K562 (cell line): ENCODE data around the gene LAPTM5. TPM values are rescaled to one million over a fixed set of nuclear protein-coding genes. Genes with fewer than 3 reads are reported as not detected.

Experiments
- ATAC-seq: fragments of 200-7000 bp; cut with Tn5 transposase; 3 replicates; pipeline ENCODE4 v1.9.1; 2020; ENCODE audit warnings: moderate library complexity
- BruUV-seq: library from RNA; stranded (reverse); fragments of 400-500 nt; replicated peaks from 2 replicates; lab custom pipeline; 2021; lab: Mats Ljungman, UMichigan
- CTCF ChIA-PET: fragments of 300-600 bp; formaldehyde crosslinking; extraction: SDS; loops from one replicate; lab custom pipeline; 2021; ENCODE audit warnings: low intra/inter-chr PET ratio; lab: Yijun Ruan, JAX
- POLR2A ChIA-PET: fragments of 300-600, 350-650 bp; sonication (Branson Sonifier 250); formaldehyde crosslinking; extraction: SDS; loops from one replicate; lab custom pipeline; 2021; ENCODE audit warnings: antibody characterized with exemption, inconsistent platforms; lab: Yijun Ruan, JAX
- DNase-seq, 4 experiments: peaks; one replicate each; pipeline versions ENCODE4 v3.0.0 to v3.0.0-alpha.2; 2011 to 2018; ENCODE audit warnings: low spot score in 3 of 4, mixed read lengths in 3 of 4; ENCODE audit errors: extremely low read depth in 1 of 4
- FAIRE-seq: peaks from 2 replicates; lab custom pipeline; 2011; peaks lifted over from hg19 to GRCh38; lab: Jason Lieb, UNC
- H2AFZ ChIP-seq: 2 replicates; pipeline ENCODE4 v1.6.0; 2011; ENCODE audit warnings: low read depth, low read length, control low read depth, inconsistent platforms
- H3K27ac ChIP-seq: fragments of 200-600 bp; 3 replicates; pipeline ENCODE4 v1.8.0; 2011; ENCODE audit warnings: low read depth, mild to moderate bottlenecking, control low read depth, inconsistent platforms, low read length, moderate library complexity, mixed read lengths; ENCODE audit errors: extremely low read depth
- H3K27me3 ChIP-seq, 2 experiments: fragments of 300-600 bp in 1 of 2; 2 replicates in 1 of 2; 3 replicates in 1 of 2; pipeline versions ENCODE4 v1.6.0 to v1.8.0; 2011; ENCODE audit warnings: inconsistent platforms in 2 of 2, low read length in 2 of 2, mild to moderate bottlenecking in 1 of 2, mixed read lengths in 1 of 2, moderate library complexity in 1 of 2; ENCODE audit not compliant: control insufficient read depth in 2 of 2, insufficient read depth in 2 of 2
- H3K36me3 ChIP-seq: fragments of 300-600 bp; 3 replicates; pipeline ENCODE4 v1.8.0; 2011; ENCODE audit warnings: mild to moderate bottlenecking, low read length, inconsistent platforms; ENCODE audit not compliant: control insufficient read depth, insufficient read depth
- H3K4me1 ChIP-seq, 2 experiments: fragments of 200-600 bp in 1 of 2; replicated peaks in 1 of 2; 2 replicates in 1 of 2; 3 replicates in 1 of 2; pipeline versions ENCODE4 v1.5.1 to v1.8.0; 2011; ENCODE audit warnings: inconsistent platforms in 2 of 2, low read length in 2 of 2, mild to moderate bottlenecking in 1 of 2, mixed read lengths in 1 of 2, moderate library complexity in 1 of 2; ENCODE audit not compliant: control insufficient read depth in 2 of 2, insufficient read depth in 2 of 2
- H3K4me2 ChIP-seq: 2 replicates; pipeline ENCODE4 v1.6.1; 2011; ENCODE audit warnings: low read length, control low read depth, inconsistent platforms, mixed read lengths; ENCODE audit not compliant: insufficient read depth
- H3K4me3 ChIP-seq: fragments of 200-600 bp; sonication (generic), shearing (Covaris generic); 2 replicates; pipeline ENCODE4 v1.5.1; 2016; ENCODE audit warnings: control low read depth, inconsistent platforms
- H3K79me2 ChIP-seq: fragments of 200-600 bp; 3 replicates; pipeline ENCODE4 v1.8.0; 2011; ENCODE audit warnings: low read length, inconsistent platforms; ENCODE audit not compliant: control insufficient read depth, insufficient read depth
- H3K9ac ChIP-seq, 2 experiments: 2 replicates each; pipeline versions ENCODE4 v1.6.0 to v1.6.1; 2011; ENCODE audit warnings: low read depth in 2 of 2, low read length in 2 of 2, control low read depth in 1 of 2, inconsistent platforms in 1 of 2, mild to moderate bottlenecking in 1 of 2, mixed read lengths in 1 of 2; ENCODE audit not compliant: insufficient read depth in 1 of 2
- H3K9me1 ChIP-seq: one replicate; pipeline ENCODE4 v1.6.0; 2011; ENCODE audit warnings: inconsistent platforms, mild to moderate bottlenecking, low read length, moderate library complexity; ENCODE audit not compliant: control insufficient read depth, insufficient read depth
- H3K9me3 ChIP-seq: replicated peaks from 2 replicates; pipeline ENCODE4 v1.5.1; 2011; ENCODE audit warnings: low read depth, low read length, inconsistent platforms; ENCODE audit not compliant: control insufficient read depth, insufficient read depth
- H4K20me1 ChIP-seq: replicated peaks from 2 replicates; pipeline ENCODE4 v1.6.1; 2011; ENCODE audit warnings: low read length, inconsistent platforms, mixed read lengths; ENCODE audit not compliant: control insufficient read depth, insufficient read depth
- ATF4 ChIP-seq: fragments of 450-650 bp; formaldehyde crosslinking; IDR thresholded peaks from 2 replicates; pipeline ENCODE4 v1.4.0; 2022; ENCODE audit warnings: mild to moderate bottlenecking, moderate library complexity
- CTCF ChIP-seq, 3 experiments: IDR thresholded peaks in 2 of 3; conservative IDR thresholded peaks in 1 of 3; 2 replicates each; pipeline ENCODE4 v1.5.1; 2011 to 2012; ENCODE audit warnings: low read length in 3 of 3, mild to moderate bottlenecking in 3 of 3, control low read depth in 2 of 3, improper control_type of control experiment in 1 of 3, inconsistent platforms in 1 of 3, low read depth in 1 of 3, mixed read lengths in 1 of 3, moderate library complexity in 1 of 3; ENCODE audit not compliant: insufficient read depth in 2 of 3
- PBX2 ChIP-seq, 2 experiments: IDR thresholded peaks in 1 of 2; conservative IDR thresholded peaks in 1 of 2; 2 replicates each; pipeline ENCODE4 v1.6.1; 2016; ENCODE audit warnings: low read depth in 2 of 2, mild to moderate bottlenecking in 1 of 2, missing compliant biosample characterization in 1 of 2, missing genetic modification characterization in 1 of 2, moderate library complexity in 1 of 2
- ZBTB26 ChIP-seq: fragments of 450-650 bp; formaldehyde crosslinking; IDR thresholded peaks from 2 replicates; pipeline ENCODE4 v1.4.0; 2022; ENCODE audit warnings: missing genetic modification characterization
- ZHX1 ChIP-seq: fragments of 150-350 bp; conservative IDR thresholded peaks from 2 replicates; pipeline ENCODE4 v1.6.1; 2014; ENCODE audit warnings: low read length
- ZNF561 ChIP-seq: fragments of 450-650 bp; formaldehyde crosslinking; conservative IDR thresholded peaks from 2 replicates; pipeline ENCODE4 v1.4.0; 2020; ENCODE audit warnings: mild to moderate bottlenecking, moderate library complexity
- ZNF785 ChIP-seq: fragments of 250-450 bp; sonication (Bioruptor Pico); IDR thresholded peaks from 2 replicates; pipeline ENCODE4 v1.4.0; 2020; ENCODE audit warnings: mild to moderate bottlenecking
- whole genome bisulfite sequencing: fragments of 100-300 bp; shearing (Covaris generic); methylation state at CpG from one replicate; pipeline ENCODE4 v1.1.6; 2016; ENCODE audit warnings: low coverage, mixed read lengths; ENCODE audit not compliant: insufficient coverage; ENCODE audit errors: missing lambda C conversion rate; 5-methylcytosine and 5-hydroxymethylcytosine counted together
- in situ Hi-C: fragments of 300-500 bp; cut with MboI; formaldehyde crosslinking; loops from 4 replicates; pipeline ENCODE4 v1.15.0; 2018; ENCODE audit warnings: inconsistent platforms, mixed read lengths
- intact Hi-C: fragments of 100-400 bp; cut with micrococcal nuclease; formaldehyde crosslinking; loops from 2 replicates; pipeline ENCODE4 v1.14.2; 2022
- polyA plus RNA-seq, 8 experiments: library from polyadenylated mRNA; depleted of rRNA in 4 of 8; stranded (reverse) in 5 of 8; unstranded in 3 of 8; fragments of >200 nt; fragmentation: Nextera tagmentation in 2 of 8; fragmentation: Illumina TruSeq in 1 of 8; extraction: Ambion mirVana in 2 of 8; extraction: Trizol in 1 of 8; gene quantifications; 2 replicates each; pipeline versions ENCODE4 v1.2.1 to v1.2.3, GENCODE V29; 2011 to 2014; ENCODE audit warnings: inconsistent platforms in 1 of 8, missing spikeins in 1 of 8
- total RNA-seq, 7 experiments: library from RNA; depleted of rRNA in 6 of 7; stranded (reverse); fragments of >200 nt in 6 of 7; fragmentation: Illumina TruSeq in 2 of 7; extraction: Trizol in 2 of 7; gene quantifications; 2 replicates each; pipeline versions ENCODE4 v1.2.1 to v1.2.3, GENCODE V29; 2011 to 2021; ENCODE audit warnings: low replicate concordance in 1 of 7

Gene LAPTM5
- total and polyA plus RNA-seq, 9 of the 15 experiments (the other 6 are each of a cell fraction or from before 2014, with no cell fraction given), result 2.4 to 47.3 (median 20.3) TPM

- no peak overlapping the region for H2AFZ ChIP-seq
- BruUV-seq, result no TSS peak
- no peaks in the 10 kb centered on the region for H3K36me3 ChIP-seq
- H3K4me1 ChIP-seq, result peaks cover 18 to 22% of the 10 kb centered on the region in 2 experiments
- in situ Hi-C loops (loop anchor here (5.0 kb wide), 1 partner anchor 108 kb away; no protein-coding TSS in a partner anchor), intact Hi-C loops (loop anchor here (5.0 kb wide), 1 partner anchor 53 kb away; no protein-coding TSS in a partner anchor)
- ChIA-PET POLR2A (interaction anchor here (0.5 to 2.0 kb wide), 11 partner anchors 10 to 129 kb away, joined by 3 to 13 read pairs (median 4); no protein-coding TSS in a partner anchor), CTCF (interaction anchor here (4.7 kb wide), 1 partner anchor 106 kb away, joined by 109 read pairs; the partner anchor contains the start of gene SDC3)
- WGBS, result 53% methylated on average over 7 of the region's 7 CpGs
- H3K27me3 ChIP-seq, result no peaks in the 10 kb centered on the region; a peak in 1 of 5 replicates
- no peaks in the 10 kb centered on the region for H4K20me1 ChIP-seq
- H3K79me2 ChIP-seq, result no peaks in the 10 kb centered on the region
- H3K27ac ChIP-seq, result no peak overlapping the region
- no peak overlapping the region; a peak in 1 of 4 replicates for H3K9ac ChIP-seq
- no peaks in the 10 kb centered on the region for H3K9me1 ChIP-seq
- FAIRE-seq (no peak), ATAC-seq (no peak), DNase-seq (no peak)
- no peaks in the 10 kb centered on the region for H3K9me3 ChIP-seq
- no peak overlapping the region for H3K4me2 ChIP-seq
- H3K4me3 ChIP-seq, result no peak overlapping the region
- no peak for TF ChIP-seq ZBTB26
- TF ChIP-seq PBX2 (CRISPR knock-in tag; IDR thresholded peaks at IDR 0.05; ENCODE audit: low read depth), result no peak
- TF ChIP-seq PBX2 (tag; conservative IDR thresholded peaks at IDR 0.05; ENCODE audit: low read depth), result no peak
- peak in 1 of 3 experiments; percentile 35; a peak in 2 of 6 replicates for TF ChIP-seq CTCF (IDR thresholded peaks at IDR 0.05 in 2 of 3, conservative IDR thresholded peaks at IDR 0.05 in 1 of 3; ENCODE audit: insufficient read depth in 2 of 3, low read depth in 1 of 3, low read length in 3 of 3)
- no peak for TF ChIP-seq ZNF561
- no peak for TF ChIP-seq ZNF785 (CRISPR knock-in tag)
- no peak for TF ChIP-seq ZHX1
- no peak for TF ChIP-seq ATF4 (CRISPR knock-in tag)
Observed at GRCh38 chr1:30804352-30804751, 46.8 kb upstream of the LAPTM5 start.
